ENCODE data around the gene BOC.

DNA sequence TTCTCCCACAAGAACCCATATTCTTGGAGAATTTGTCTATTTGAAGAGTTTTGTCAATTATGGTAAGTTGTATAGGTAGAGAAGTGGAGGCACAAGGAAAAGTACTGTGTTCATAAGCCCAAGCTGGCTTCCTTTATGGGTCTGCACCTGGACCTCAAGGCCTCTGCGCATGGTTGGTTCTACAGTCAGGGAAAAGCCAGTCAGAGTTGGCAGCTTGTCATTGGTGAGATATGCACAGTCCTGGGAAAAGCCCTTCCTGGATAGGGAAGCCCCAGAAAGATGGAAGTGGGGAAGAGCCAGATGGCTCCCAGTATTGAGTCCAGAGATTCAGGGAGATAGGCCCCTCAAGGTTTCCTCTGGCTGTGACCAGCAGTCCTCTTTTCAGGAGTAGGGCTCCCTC lies 15.8 kb downstream of the BOC start:
- TF ChIP-seq POLR2A (IDR thresholded peaks at IDR 0.05; ENCODE audit: low read depth, low read length) (no peak), RAD21 (IDR thresholded peaks at IDR 0.05; ENCODE audit: insufficient read depth, low read depth, low read length) (no peak), SREBF2 (IDR thresholded peaks at IDR 0.05; ENCODE audit: low read length) (no peak), BCL11A (IDR thresholded peaks at IDR 0.05; ENCODE audit: low read depth, low read length) (no peak), SPI1 (IDR thresholded peaks at IDR 0.05; ENCODE audit: borderline replicate concordance, insufficient read depth, low read depth, low read length) (no peak)
- TF ChIP-seq, protein P1, sequence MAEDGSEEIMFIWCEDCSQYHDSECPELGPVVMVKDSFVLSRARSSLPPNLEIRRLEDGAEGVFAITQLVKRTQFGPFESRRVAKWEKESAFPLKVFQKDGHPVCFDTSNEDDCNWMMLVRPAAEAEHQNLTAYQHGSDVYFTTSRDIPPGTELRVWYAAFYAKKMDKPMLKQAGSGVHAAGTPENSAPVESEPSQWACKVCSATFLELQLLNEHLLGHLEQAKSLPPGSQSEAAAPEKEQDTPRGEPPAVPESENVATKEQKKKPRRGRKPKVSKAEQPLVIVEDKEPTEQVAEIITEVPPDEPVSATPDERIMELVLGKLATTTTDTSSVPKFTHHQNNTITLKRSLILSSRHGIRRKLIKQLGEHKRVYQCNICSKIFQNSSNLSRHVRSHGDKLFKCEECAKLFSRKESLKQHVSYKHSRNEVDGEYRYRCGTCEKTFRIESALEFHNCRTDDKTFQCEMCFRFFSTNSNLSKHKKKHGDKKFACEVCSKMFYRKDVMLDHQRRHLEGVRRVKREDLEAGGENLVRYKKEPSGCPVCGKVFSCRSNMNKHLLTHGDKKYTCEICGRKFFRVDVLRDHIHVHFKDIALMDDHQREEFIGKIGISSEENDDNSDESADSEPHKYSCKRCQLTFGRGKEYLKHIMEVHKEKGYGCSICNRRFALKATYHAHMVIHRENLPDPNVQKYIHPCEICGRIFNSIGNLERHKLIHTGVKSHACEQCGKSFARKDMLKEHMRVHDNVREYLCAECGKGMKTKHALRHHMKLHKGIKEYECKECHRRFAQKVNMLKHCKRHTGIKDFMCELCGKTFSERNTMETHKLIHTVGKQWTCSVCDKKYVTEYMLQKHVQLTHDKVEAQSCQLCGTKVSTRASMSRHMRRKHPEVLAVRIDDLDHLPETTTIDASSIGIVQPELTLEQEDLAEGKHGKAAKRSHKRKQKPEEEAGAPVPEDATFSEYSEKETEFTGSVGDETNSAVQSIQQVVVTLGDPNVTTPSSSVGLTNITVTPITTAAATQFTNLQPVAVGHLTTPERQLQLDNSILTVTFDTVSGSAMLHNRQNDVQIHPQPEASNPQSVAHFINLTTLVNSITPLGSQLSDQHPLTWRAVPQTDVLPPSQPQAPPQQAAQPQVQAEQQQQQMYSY (CRISPR knock-in tag; IDR thresholded peaks at IDR 0.05): no peak
- TF ChIP-seq, protein P2, sequence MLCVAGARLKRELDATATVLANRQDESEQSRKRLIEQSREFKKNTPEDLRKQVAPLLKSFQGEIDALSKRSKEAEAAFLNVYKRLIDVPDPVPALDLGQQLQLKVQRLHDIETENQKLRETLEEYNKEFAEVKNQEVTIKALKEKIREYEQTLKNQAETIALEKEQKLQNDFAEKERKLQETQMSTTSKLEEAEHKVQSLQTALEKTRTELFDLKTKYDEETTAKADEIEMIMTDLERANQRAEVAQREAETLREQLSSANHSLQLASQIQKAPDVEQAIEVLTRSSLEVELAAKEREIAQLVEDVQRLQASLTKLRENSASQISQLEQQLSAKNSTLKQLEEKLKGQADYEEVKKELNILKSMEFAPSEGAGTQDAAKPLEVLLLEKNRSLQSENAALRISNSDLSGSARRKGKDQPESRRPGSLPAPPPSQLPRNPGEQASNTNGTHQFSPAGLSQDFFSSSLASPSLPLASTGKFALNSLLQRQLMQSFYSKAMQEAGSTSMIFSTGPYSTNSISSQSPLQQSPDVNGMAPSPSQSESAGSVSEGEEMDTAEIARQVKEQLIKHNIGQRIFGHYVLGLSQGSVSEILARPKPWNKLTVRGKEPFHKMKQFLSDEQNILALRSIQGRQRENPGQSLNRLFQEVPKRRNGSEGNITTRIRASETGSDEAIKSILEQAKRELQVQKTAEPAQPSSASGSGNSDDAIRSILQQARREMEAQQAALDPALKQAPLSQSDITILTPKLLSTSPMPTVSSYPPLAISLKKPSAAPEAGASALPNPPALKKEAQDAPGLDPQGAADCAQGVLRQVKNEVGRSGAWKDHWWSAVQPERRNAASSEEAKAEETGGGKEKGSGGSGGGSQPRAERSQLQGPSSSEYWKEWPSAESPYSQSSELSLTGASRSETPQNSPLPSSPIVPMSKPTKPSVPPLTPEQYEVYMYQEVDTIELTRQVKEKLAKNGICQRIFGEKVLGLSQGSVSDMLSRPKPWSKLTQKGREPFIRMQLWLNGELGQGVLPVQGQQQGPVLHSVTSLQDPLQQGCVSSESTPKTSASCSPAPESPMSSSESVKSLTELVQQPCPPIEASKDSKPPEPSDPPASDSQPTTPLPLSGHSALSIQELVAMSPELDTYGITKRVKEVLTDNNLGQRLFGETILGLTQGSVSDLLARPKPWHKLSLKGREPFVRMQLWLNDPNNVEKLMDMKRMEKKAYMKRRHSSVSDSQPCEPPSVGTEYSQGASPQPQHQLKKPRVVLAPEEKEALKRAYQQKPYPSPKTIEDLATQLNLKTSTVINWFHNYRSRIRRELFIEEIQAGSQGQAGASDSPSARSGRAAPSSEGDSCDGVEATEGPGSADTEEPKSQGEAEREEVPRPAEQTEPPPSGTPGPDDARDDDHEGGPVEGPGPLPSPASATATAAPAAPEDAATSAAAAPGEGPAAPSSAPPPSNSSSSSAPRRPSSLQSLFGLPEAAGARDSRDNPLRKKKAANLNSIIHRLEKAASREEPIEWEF (IDR thresholded peaks at IDR 0.05; ENCODE audit: insufficient replicate concordance, low read depth, low read length): no peak
- TF ChIP-seq, protein P3, sequence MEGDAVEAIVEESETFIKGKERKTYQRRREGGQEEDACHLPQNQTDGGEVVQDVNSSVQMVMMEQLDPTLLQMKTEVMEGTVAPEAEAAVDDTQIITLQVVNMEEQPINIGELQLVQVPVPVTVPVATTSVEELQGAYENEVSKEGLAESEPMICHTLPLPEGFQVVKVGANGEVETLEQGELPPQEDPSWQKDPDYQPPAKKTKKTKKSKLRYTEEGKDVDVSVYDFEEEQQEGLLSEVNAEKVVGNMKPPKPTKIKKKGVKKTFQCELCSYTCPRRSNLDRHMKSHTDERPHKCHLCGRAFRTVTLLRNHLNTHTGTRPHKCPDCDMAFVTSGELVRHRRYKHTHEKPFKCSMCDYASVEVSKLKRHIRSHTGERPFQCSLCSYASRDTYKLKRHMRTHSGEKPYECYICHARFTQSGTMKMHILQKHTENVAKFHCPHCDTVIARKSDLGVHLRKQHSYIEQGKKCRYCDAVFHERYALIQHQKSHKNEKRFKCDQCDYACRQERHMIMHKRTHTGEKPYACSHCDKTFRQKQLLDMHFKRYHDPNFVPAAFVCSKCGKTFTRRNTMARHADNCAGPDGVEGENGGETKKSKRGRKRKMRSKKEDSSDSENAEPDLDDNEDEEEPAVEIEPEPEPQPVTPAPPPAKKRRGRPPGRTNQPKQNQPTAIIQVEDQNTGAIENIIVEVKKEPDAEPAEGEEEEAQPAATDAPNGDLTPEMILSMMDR (IDR thresholded peaks at IDR 0.05 in 2 of 3, conservative IDR thresholded peaks at IDR 0.05 in 1 of 3; ENCODE audit: control insufficient read depth in 2 of 3, extremely low read depth in 1 of 3, insufficient read depth in 1 of 3, low read depth in 3 of 3, low read length in 3 of 3): no peak

Data from GM12878 (cell line).